ENCODE results near the gene CCNY. TPM values are rescaled to one million over a fixed set of nuclear protein-coding genes. Genes with fewer than 3 reads are reported as not detected.
A peak's percentile ranks its signal among the peaks of the same experiment; 100 is the strongest.

The CCNY gene
- total RNA-seq, 2 donors from 2014 or later: 60.5 to 65.9 TPM

DNA sequence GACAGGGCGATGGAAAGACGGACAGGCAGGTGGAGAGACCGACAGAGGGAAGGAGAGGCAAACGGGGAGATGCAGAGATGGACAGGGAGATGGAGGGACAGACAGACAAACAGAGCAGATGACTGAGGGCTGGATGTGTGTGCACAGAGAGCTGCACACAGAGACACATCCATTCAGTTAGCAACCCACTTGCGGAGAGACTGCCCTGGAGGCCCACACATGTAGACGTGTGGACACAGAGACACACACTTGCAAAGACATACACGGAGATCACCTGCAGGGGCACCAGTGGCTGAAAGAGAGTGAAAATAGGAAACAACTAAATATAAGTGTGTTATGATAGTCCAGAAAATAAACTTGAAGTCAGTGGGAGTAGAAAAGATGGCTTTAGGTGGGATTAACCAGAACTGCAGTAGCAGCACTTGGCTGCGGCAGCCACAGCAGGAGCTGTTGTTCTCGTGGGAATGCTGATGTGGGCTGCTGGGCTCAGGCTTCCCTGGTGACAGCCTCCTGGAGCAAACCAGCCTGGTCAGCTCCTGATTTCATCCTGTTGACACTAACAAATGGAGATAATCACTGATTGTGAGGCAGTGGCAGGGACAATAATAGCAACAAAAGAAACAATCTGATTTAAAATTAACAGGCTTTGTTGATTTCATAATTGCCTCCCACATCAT lies 134.1 kb downstream of the CCNY start:
- Histone ChIP-seq H3K27me3 (ENCODE audit: control insufficient read depth, insufficient read depth, low read length, poor library complexity, severe bottlenecking) (no peaks in the 10 kb centered on the region), H3K27ac (ENCODE audit: low read depth, low read length) (peak overlapping the region; percentile 27), H3K9ac (ENCODE audit: extremely low read depth, low read length, poor library complexity, severe bottlenecking) (no peak overlapping the region), H3K4me1 (ENCODE audit: control insufficient read depth, insufficient read depth, low read length) (peaks cover 3% of the 10 kb centered on the region), H3K9me3 (ENCODE audit: control insufficient read depth, low read length) (no peaks in the 10 kb centered on the region), H3K4me3 (ENCODE audit: low read length) (no peak overlapping the region), H3K36me3 (ENCODE audit: control insufficient read depth, insufficient read depth, low read length) (no peaks in the 10 kb centered on the region)
- peaks cover 4% of the 10 kb centered on the region for H3K9me3 Mint-ChIP-seq
- no peak overlapping the region for H3K4me3 Mint-ChIP-seq
- WGBS, 2 experiments (ENCODE audit: insufficient coverage in 1 of 2, insufficient read length in 1 of 2): 71 to 82% methylated on average over 8 to 9 of the region's 9 CpGs
- TF ChIP-seq, protein P1, sequence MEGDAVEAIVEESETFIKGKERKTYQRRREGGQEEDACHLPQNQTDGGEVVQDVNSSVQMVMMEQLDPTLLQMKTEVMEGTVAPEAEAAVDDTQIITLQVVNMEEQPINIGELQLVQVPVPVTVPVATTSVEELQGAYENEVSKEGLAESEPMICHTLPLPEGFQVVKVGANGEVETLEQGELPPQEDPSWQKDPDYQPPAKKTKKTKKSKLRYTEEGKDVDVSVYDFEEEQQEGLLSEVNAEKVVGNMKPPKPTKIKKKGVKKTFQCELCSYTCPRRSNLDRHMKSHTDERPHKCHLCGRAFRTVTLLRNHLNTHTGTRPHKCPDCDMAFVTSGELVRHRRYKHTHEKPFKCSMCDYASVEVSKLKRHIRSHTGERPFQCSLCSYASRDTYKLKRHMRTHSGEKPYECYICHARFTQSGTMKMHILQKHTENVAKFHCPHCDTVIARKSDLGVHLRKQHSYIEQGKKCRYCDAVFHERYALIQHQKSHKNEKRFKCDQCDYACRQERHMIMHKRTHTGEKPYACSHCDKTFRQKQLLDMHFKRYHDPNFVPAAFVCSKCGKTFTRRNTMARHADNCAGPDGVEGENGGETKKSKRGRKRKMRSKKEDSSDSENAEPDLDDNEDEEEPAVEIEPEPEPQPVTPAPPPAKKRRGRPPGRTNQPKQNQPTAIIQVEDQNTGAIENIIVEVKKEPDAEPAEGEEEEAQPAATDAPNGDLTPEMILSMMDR (conservative IDR thresholded peaks at IDR 0.05): no peak
- H3K27me3 Mint-ChIP-seq (ENCODE audit: insufficient read depth): no peaks in the 10 kb centered on the region
- H3K36me3 Mint-ChIP-seq (ENCODE audit: low read depth): peaks cover 2% of the 10 kb centered on the region
- peak overlapping the region; percentile 19 for H3K27ac Mint-ChIP-seq
- peak; percentile 86 for DNase-seq
- H3K4me1 Mint-ChIP-seq: peaks cover 36% of the 10 kb centered on the region

DNA sequence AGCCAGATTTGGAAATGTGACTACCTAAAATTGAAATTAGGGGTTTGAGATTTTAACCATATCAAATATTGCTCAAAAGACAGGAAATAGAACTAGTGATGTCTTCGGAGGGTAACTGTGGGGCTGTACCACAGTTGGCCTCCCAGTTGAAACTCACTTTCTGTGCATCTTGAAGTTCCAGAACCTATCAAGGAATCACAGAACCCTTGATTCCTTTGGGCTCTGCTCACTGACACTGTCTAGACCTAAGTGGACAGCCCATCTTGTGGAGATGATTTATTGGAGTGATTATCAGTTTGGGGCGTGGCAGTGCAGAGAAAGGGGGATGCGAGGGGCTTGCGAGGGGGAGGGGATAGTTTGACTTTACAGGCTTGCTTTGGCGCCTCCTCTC lies 134.6 kb downstream of the CCNY start:
- peaks cover 36% of the 10 kb centered on the region for H3K4me1 Mint-ChIP-seq
- peaks cover 4% of the 10 kb centered on the region for H3K9me3 Mint-ChIP-seq
- WGBS, 2 experiments (ENCODE audit: insufficient coverage in 1 of 2, insufficient read length in 1 of 2): 77 to 89% methylated on average over 3 to 5 of the region's 5 CpGs
- Histone ChIP-seq H3K9ac (ENCODE audit: extremely low read depth, low read length, poor library complexity, severe bottlenecking) (no peak overlapping the region), H3K27me3 (ENCODE audit: control insufficient read depth, insufficient read depth, low read length, poor library complexity, severe bottlenecking) (no peaks in the 10 kb centered on the region), H3K27ac (ENCODE audit: low read depth, low read length) (peak overlapping the region; percentile 27), H3K9me3 (ENCODE audit: control insufficient read depth, low read length) (no peaks in the 10 kb centered on the region), H3K36me3 (ENCODE audit: control insufficient read depth, insufficient read depth, low read length) (no peaks in the 10 kb centered on the region), H3K4me1 (ENCODE audit: control insufficient read depth, insufficient read depth, low read length) (peaks cover 3% of the 10 kb centered on the region), H3K4me3 (ENCODE audit: low read length) (no peak overlapping the region)
- no peaks in the 10 kb centered on the region for H3K27me3 Mint-ChIP-seq (ENCODE audit: insufficient read depth)
- no peak overlapping the region for H3K27ac Mint-ChIP-seq
- DNase-seq: no peak
- TF ChIP-seq, protein P1 (conservative IDR thresholded peaks at IDR 0.05): no peak
- peaks cover 2% of the 10 kb centered on the region for H3K36me3 Mint-ChIP-seq (ENCODE audit: low read depth)
- H3K4me3 Mint-ChIP-seq: no peak overlapping the region

DNA sequence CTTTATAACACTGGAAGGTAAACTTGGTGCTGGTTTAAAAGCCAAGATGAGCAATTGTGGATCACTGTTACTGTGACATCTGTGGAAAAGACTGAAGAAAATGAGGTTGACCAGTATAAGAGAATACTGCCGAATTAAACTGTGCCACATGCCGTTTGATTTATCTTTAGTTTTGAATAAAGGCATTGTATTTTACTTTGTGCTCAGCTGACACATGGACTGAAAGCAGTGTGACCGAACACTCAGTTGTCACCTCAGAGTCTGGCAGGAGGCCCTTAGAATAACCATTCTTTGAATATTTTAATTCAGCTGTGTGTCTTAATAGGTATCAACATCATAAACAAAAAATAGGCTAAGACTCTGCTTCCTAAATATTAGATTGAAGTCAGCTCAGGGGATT lies 135.1 kb downstream of the CCNY start:
- WGBS, 2 experiments (ENCODE audit: insufficient coverage in 1 of 2, insufficient read length in 1 of 2): 75 to 87% methylated on average over 2 to 3 of the region's 3 CpGs
- Histone ChIP-seq H3K4me3 (ENCODE audit: low read length) (no peak overlapping the region), H3K27ac (ENCODE audit: low read depth, low read length) (no peak overlapping the region), H3K9ac (ENCODE audit: extremely low read depth, low read length, poor library complexity, severe bottlenecking) (no peak overlapping the region), H3K36me3 (ENCODE audit: control insufficient read depth, insufficient read depth, low read length) (no peaks in the 10 kb centered on the region), H3K27me3 (ENCODE audit: control insufficient read depth, insufficient read depth, low read length, poor library complexity, severe bottlenecking) (no peaks in the 10 kb centered on the region), H3K9me3 (ENCODE audit: control insufficient read depth, low read length) (no peaks in the 10 kb centered on the region), H3K4me1 (ENCODE audit: control insufficient read depth, insufficient read depth, low read length) (peaks cover 3% of the 10 kb centered on the region)
- H3K4me3 Mint-ChIP-seq: no peak overlapping the region
- peaks cover 7% of the 10 kb centered on the region for H3K9me3 Mint-ChIP-seq
- no peaks in the 10 kb centered on the region for H3K27me3 Mint-ChIP-seq (ENCODE audit: insufficient read depth)
- H3K27ac Mint-ChIP-seq: no peak overlapping the region
- H3K36me3 Mint-ChIP-seq (ENCODE audit: low read depth): peaks cover 2% of the 10 kb centered on the region
- peaks cover 36% of the 10 kb centered on the region for H3K4me1 Mint-ChIP-seq
- DNase-seq: no peak
- TF ChIP-seq, protein P1 (conservative IDR thresholded peaks at IDR 0.05): no peak
